HepG2 (cell line): ENCODE results near the gene MMP25. TPM values are rescaled to one million over a fixed set of nuclear protein-coding genes. Genes with fewer than 3 reads are reported as not detected.

ENCODE experiments used
- AGO1 ChIP-seq: fragments of 200-400 bp; formaldehyde crosslinking; IDR thresholded peaks from 2 replicates; pipeline ENCODE4 v1.6.1; 2017; ENCODE audit warnings: mild to moderate bottlenecking, low read depth, low read length, moderate library complexity; ENCODE audit not compliant: poor library complexity, severe bottlenecking
- AGO2 ChIP-seq: fragments of 200-400 bp; formaldehyde crosslinking; optimal IDR thresholded peaks from 2 replicates; pipeline ENCODE3; 2017; ENCODE audit warnings: mild to moderate bottlenecking, low read depth, low read length, moderate library complexity
- ETV5 ChIP-seq: IDR thresholded peaks from 2 replicates; pipeline ENCODE4 v1.6.1; 2018; ENCODE audit warnings: missing biosample characterization, missing genetic modification reagents, inconsistent platforms, borderline replicate concordance
- EZH2 ChIP-seq: conservative IDR thresholded peaks from 2 replicates; pipeline ENCODE4 v1.6.1; 2012; ENCODE audit warnings: mild to moderate bottlenecking, low read depth, low read length, moderate library complexity
- HES4 ChIP-seq: sonication (generic); formaldehyde crosslinking; IDR thresholded peaks from 2 replicates; pipeline ENCODE4 v1.9.0; 2021; ENCODE audit warnings: mild to moderate bottlenecking, missing genetic modification reagents, borderline replicate concordance
- HNRNPLL ChIP-seq: fragments of 200-400 bp; formaldehyde crosslinking; IDR thresholded peaks from 2 replicates; pipeline ENCODE4 v1.6.1; 2017; ENCODE audit warnings: mild to moderate bottlenecking, low read depth, low read length; ENCODE audit not compliant: poor library complexity, severe bottlenecking
- KDM2A ChIP-seq: sonication (generic); formaldehyde crosslinking; IDR thresholded peaks from 2 replicates; pipeline ENCODE4 v1.4.0; 2020; ENCODE audit warnings: low read depth, missing genetic modification reagents, borderline replicate concordance
- KLF12 ChIP-seq: sonication (generic); formaldehyde crosslinking; IDR thresholded peaks from 2 replicates; pipeline ENCODE4 v1.4.0; 2020; ENCODE audit warnings: missing genetic modification reagents, borderline replicate concordance
- MAZ ChIP-seq, 2 experiments: sonication (generic) in 1 of 2; formaldehyde crosslinking in 1 of 2; IDR thresholded peaks; 2 replicates each; pipeline versions ENCODE4 v1.5.0 to v1.6.1; 2012 to 2020; ENCODE audit warnings: low read depth in 2 of 2, mild to moderate bottlenecking in 2 of 2, borderline replicate concordance in 1 of 2, improper control_type of control experiment in 1 of 2, low read length in 1 of 2, missing genetic modification reagents in 1 of 2, moderate library complexity in 1 of 2
- MTF2 ChIP-seq: sonication (generic); formaldehyde crosslinking; IDR thresholded peaks from 2 replicates; pipeline ENCODE4 v1.5.0; 2020; ENCODE audit warnings: missing genetic modification reagents, borderline replicate concordance
- NCOA1 ChIP-seq: sonication (generic); formaldehyde crosslinking; IDR thresholded peaks from 2 replicates; pipeline ENCODE4 v1.9.0; 2021; ENCODE audit warnings: missing genetic modification reagents
- RARG ChIP-seq: sonication (generic); formaldehyde crosslinking; IDR thresholded peaks from 2 replicates; pipeline ENCODE4 v1.4.0; 2020; ENCODE audit warnings: low read depth, mild to moderate bottlenecking, missing genetic modification reagents
- RBFOX2 ChIP-seq: fragments of 200-400 bp; formaldehyde crosslinking; IDR thresholded peaks from 2 replicates; pipeline ENCODE4 v1.6.1; 2017; ENCODE audit warnings: low read depth, mild to moderate bottlenecking, low read length
- ZBTB1 ChIP-seq: sonication (generic); formaldehyde crosslinking; IDR thresholded peaks from 2 replicates; pipeline ENCODE4 v1.4.0; 2020; ENCODE audit warnings: missing genetic modification reagents, borderline replicate concordance
- ZBTB38 ChIP-seq: sonication (generic); formaldehyde crosslinking; IDR thresholded peaks from 2 replicates; pipeline ENCODE4 v1.5.1; 2020; ENCODE audit warnings: mild to moderate bottlenecking, missing genetic modification reagents
- ZNF124 ChIP-seq: sonication (generic); formaldehyde crosslinking; IDR thresholded peaks from 2 replicates; pipeline ENCODE4 v1.4.0; 2020; ENCODE audit warnings: missing genetic modification reagents
- ZSCAN21 ChIP-seq: sonication (generic); formaldehyde crosslinking; IDR thresholded peaks from 2 replicates; pipeline ENCODE4 v1.8.0; 2022; ENCODE audit warnings: mild to moderate bottlenecking, missing genetic modification reagents, moderate library complexity, borderline replicate concordance
- polyA plus RNA-seq, 8 experiments: library from polyadenylated mRNA; depleted of rRNA in 3 of 8; stranded (reverse) in 7 of 8; unstranded in 1 of 8; fragments of >200 nt; fragmentation: Illumina TruSeq in 4 of 8; extraction: Trizol in 4 of 8; gene quantifications; 2 replicates each; pipeline versions ENCODE4 v1.2.1 to v1.2.3, GENCODE V29; 2011 to 2016; ENCODE audit warnings: low read depth in 4 of 8, missing spikeins in 1 of 8, mixed read lengths in 1 of 8; ENCODE audit not compliant: insufficient read depth in 1 of 8
- total RNA-seq, 5 experiments: library from RNA; depleted of rRNA; stranded (reverse); fragments of >200 nt; fragmentation: Illumina TruSeq; extraction: Trizol; gene quantifications; 2 replicates each; pipeline ENCODE4 v1.2.3, GENCODE V29; 2016; ENCODE audit warnings: low read depth in 1 of 5
- TF ChIP-seq, protein P1 (sequence below): sonication (generic); formaldehyde crosslinking; IDR thresholded peaks from 2 replicates; pipeline ENCODE4 v1.4.0; 2020; ENCODE audit warnings: missing genetic modification reagents
- TF ChIP-seq, protein P2 (sequence below): IDR thresholded peaks from 2 replicates; pipeline ENCODE4 v1.6.1; 2012; ENCODE audit warnings: inconsistent platforms
- TF ChIP-seq, protein P3 (sequence below): IDR thresholded peaks from 2 replicates; pipeline ENCODE4 v1.6.1; 2016; ENCODE audit warnings: missing compliant biosample characterization, missing genetic modification reagents, borderline replicate concordance
- TF ChIP-seq, protein P4 (sequence below): sonication (generic); formaldehyde crosslinking; IDR thresholded peaks from 2 replicates; pipeline ENCODE4 v1.5.1; 2020; ENCODE audit warnings: mild to moderate bottlenecking, missing genetic modification reagents, moderate library complexity

The MMP25 gene
- total and polyA plus RNA-seq, 2 of the 13 experiments (the other 11 are each of a cell fraction or from before 2014, with no cell fraction given), result 0.04 to 0.08 TPM

DNA sequence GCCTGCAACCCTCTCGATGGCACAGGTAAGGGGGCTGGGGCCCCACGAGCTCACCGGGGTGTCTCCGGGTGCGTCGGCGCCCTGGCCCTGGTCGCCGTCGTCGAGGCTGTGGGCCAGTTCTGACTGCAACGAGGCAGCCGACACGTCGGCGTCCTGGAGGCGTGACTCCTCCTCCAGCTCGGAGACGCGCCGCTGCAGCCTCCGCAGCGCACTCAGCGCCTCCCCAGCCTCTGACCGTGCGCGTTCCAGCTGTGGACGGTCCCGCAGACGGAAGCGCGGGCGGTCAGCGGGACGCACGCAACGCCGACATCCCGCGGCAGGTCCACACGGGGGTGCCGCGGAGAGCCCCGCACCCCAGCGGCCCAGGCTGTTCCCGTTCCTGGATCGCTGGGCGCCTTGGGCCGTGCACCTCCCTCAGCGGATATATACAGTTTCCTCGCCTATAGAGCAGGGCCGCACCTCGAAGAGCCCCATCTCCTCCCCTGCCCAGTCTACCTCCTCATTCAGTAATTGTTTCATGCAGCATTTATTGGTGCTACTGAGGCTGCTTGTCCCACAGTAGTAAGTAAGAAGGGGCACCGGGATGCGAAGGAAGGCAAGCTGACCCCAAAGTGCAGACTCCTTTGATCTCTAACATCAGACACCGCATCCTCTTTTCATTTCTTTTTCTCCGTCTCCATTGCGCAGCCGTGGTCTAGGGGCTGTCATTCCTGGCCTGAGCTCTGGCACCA lies 16.7 kb upstream of the MMP25 start (continued):
- TF ChIP-seq MTF2 (CRISPR knock-in tag) (peak; percentile 85; the same call in 1 of the 2 replicates), KLF12 (CRISPR knock-in tag) (no peak), ZNF124 (CRISPR knock-in tag) (no peak), ETV5 (peak; percentile 18; the same call in 1 of the 2 replicates), MAZ (IDR thresholded peaks at IDR 0.05; ENCODE audit: borderline replicate concordance, low read depth, low read length) (no peak), MAZ (CRISPR knock-in tag; IDR thresholded peaks at IDR 0.05; ENCODE audit: low read depth) (0 out of 2 replicates have a peak, but pooled peaks have one; percentile 23), NCOA1 (CRISPR knock-in tag) (no peak), ZSCAN21 (CRISPR knock-in tag) (0 out of 2 replicates have a peak, but pooled peaks have one; percentile 52), RARG (CRISPR knock-in tag) (no peak), ZBTB38 (0 out of 2 replicates have a peak, but pooled peaks have one; percentile 37), RBFOX2 (peak; percentile 56), EZH2 (peak; percentile 95), KDM2A (peak; percentile 81; the same call in 1 of the 2 replicates), HES4 (no peak), AGO1 (peak; percentile 87), HNRNPLL (peak; percentile 66), ZBTB1 (CRISPR knock-in tag) (0 out of 2 replicates have a peak, but pooled peaks have one; percentile 52), AGO2 (peak; percentile 68)
- TF ChIP-seq, protein P1, sequence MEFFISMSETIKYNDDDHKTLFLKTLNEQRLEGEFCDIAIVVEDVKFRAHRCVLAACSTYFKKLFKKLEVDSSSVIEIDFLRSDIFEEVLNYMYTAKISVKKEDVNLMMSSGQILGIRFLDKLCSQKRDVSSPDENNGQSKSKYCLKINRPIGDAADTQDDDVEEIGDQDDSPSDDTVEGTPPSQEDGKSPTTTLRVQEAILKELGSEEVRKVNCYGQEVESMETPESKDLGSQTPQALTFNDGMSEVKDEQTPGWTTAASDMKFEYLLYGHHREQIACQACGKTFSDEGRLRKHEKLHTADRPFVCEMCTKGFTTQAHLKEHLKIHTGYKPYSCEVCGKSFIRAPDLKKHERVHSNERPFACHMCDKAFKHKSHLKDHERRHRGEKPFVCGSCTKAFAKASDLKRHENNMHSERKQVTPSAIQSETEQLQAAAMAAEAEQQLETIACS (CRISPR knock-in tag), result peak; percentile 56; the same call in 1 of the 2 replicates
- TF ChIP-seq, protein P2, sequence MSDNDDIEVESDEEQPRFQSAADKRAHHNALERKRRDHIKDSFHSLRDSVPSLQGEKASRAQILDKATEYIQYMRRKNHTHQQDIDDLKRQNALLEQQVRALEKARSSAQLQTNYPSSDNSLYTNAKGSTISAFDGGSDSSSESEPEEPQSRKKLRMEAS, result peak; percentile 76
- TF ChIP-seq, protein P3, sequence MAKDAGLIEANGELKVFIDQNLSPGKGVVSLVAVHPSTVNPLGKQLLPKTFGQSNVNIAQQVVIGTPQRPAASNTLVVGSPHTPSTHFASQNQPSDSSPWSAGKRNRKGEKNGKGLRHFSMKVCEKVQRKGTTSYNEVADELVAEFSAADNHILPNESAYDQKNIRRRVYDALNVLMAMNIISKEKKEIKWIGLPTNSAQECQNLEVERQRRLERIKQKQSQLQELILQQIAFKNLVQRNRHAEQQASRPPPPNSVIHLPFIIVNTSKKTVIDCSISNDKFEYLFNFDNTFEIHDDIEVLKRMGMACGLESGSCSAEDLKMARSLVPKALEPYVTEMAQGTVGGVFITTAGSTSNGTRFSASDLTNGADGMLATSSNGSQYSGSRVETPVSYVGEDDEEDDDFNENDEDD (CRISPR knock-in tag), result peak; percentile 39; the same call in 1 of the 2 replicates
- TF ChIP-seq, protein P4, sequence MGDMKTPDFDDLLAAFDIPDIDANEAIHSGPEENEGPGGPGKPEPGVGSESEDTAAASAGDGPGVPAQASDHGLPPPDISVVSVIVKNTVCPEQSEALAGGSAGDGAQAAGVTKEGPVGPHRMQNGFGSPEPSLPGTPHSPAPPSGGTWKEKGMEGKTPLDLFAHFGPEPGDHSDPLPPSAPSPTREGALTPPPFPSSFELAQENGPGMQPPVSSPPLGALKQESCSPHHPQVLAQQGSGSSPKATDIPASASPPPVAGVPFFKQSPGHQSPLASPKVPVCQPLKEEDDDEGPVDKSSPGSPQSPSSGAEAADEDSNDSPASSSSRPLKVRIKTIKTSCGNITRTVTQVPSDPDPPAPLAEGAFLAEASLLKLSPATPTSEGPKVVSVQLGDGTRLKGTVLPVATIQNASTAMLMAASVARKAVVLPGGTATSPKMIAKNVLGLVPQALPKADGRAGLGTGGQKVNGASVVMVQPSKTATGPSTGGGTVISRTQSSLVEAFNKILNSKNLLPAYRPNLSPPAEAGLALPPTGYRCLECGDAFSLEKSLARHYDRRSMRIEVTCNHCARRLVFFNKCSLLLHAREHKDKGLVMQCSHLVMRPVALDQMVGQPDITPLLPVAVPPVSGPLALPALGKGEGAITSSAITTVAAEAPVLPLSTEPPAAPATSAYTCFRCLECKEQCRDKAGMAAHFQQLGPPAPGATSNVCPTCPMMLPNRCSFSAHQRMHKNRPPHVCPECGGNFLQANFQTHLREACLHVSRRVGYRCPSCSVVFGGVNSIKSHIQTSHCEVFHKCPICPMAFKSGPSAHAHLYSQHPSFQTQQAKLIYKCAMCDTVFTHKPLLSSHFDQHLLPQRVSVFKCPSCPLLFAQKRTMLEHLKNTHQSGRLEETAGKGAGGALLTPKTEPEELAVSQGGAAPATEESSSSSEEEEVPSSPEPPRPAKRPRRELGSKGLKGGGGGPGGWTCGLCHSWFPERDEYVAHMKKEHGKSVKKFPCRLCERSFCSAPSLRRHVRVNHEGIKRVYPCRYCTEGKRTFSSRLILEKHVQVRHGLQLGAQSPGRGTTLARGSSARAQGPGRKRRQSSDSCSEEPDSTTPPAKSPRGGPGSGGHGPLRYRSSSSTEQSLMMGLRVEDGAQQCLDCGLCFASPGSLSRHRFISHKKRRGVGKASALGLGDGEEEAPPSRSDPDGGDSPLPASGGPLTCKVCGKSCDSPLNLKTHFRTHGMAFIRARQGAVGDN (CRISPR knock-in tag), result peak; percentile 88
